Mesendoderm (in vitro differentiated cells): Measurements from ENCODE around the gene RBM19.

Experiments
- DNase-seq: peaks from one replicate; pipeline ENCODE4 v3.0.0; 2013
- H2AK5ac ChIP-seq: 2 replicates; pipeline ENCODE4 v1.6.1; 2013; ENCODE audit warnings: low read length, inconsistent platforms
- H2BK120ac ChIP-seq: 2 replicates; pipeline ENCODE4 v1.6.1; 2013; ENCODE audit warnings: low read depth, mild to moderate bottlenecking, low read length, moderate library complexity, mixed read lengths
- H2BK15ac ChIP-seq: replicated peaks from 2 replicates; pipeline ENCODE4 v1.6.1; 2013; ENCODE audit warnings: low read depth, mild to moderate bottlenecking, moderate library complexity
- H2BK5ac ChIP-seq: 2 replicates; pipeline ENCODE4 v1.6.1; 2013; ENCODE audit warnings: low read length, inconsistent platforms
- H3K18ac ChIP-seq: 2 replicates; pipeline ENCODE4 v1.6.1; 2013; ENCODE audit warnings: mild to moderate bottlenecking, low read length, mixed read lengths
- H3K23ac ChIP-seq: one replicate; pipeline ENCODE4 v1.6.1; 2013; ENCODE audit warnings: low read length
- H3K27ac ChIP-seq: 2 replicates; pipeline ENCODE4 v1.5.1; 2013; ENCODE audit warnings: low read depth, mild to moderate bottlenecking, inconsistent platforms, low read length, moderate library complexity
- H3K27me3 ChIP-seq: 2 replicates; pipeline ENCODE4 v1.6.1; 2013; ENCODE audit warnings: low read length, control low read depth, mild to moderate bottlenecking, inconsistent platforms; ENCODE audit not compliant: insufficient read depth, poor library complexity
- H3K36me3 ChIP-seq: 2 replicates; pipeline ENCODE4 v1.6.1; 2013; ENCODE audit warnings: low read length, inconsistent platforms; ENCODE audit not compliant: control insufficient read depth, insufficient read depth
- H3K4ac ChIP-seq: one replicate; pipeline ENCODE4 v1.6.1; 2013; ENCODE audit warnings: low read depth, mild to moderate bottlenecking, low read length, moderate library complexity
- H3K4me1 ChIP-seq: 2 replicates; pipeline ENCODE4 v1.6.1; 2013; ENCODE audit warnings: low read depth, low read length, inconsistent platforms; ENCODE audit not compliant: control insufficient read depth
- H3K4me2 ChIP-seq: 2 replicates; pipeline ENCODE4 v1.6.1; 2013; ENCODE audit warnings: low read length
- H3K4me3 ChIP-seq: 2 replicates; pipeline ENCODE4 v1.5.1; 2013; ENCODE audit warnings: mild to moderate bottlenecking, low read length
- H3K56ac ChIP-seq: one replicate; pipeline ENCODE4 v1.6.1; 2013; ENCODE audit warnings: low read length
- H3K79me1 ChIP-seq: 2 replicates; pipeline ENCODE4 v1.6.1; 2013; ENCODE audit warnings: low read length, inconsistent platforms
- H3K79me2 ChIP-seq: 2 replicates; pipeline ENCODE4 v1.6.1; 2013; ENCODE audit warnings: mild to moderate bottlenecking, low read length; ENCODE audit not compliant: control insufficient read depth, insufficient read depth
- H3K9ac ChIP-seq: 2 replicates; pipeline ENCODE4 v1.6.1; 2013; ENCODE audit warnings: low read length, inconsistent platforms
- H4K5ac ChIP-seq: one replicate; pipeline ENCODE4 v1.6.1; 2013; ENCODE audit warnings: low read length
- H4K8ac ChIP-seq: one replicate; pipeline ENCODE4 v1.6.1; 2013; ENCODE audit warnings: low read depth, mild to moderate bottlenecking, control low read depth, low read length, moderate library complexity
- WGBS: extraction: QIAGEN DNeasy Blood & Tissue Kit; methylation state at CpG from one replicate; pipeline ENCODE4 v1.1.7; 2013; ENCODE audit warnings: low lambda C conversion rate, missing lambda C conversion rate; ENCODE audit not compliant: insufficient coverage; ENCODE audit errors: extremely low coverage; 5-methylcytosine and 5-hydroxymethylcytosine counted together

The RBM19 gene

GRCh38 chr12:113962733-113963132, 3.4 kb downstream of the RBM19 start:
- no peak overlapping the region for H3K23ac ChIP-seq
- no peak overlapping the region for H2AK5ac ChIP-seq
- H3K27ac ChIP-seq: no peak overlapping the region
- no peak overlapping the region for H3K56ac ChIP-seq
- peaks cover 10% of the 10 kb centered on the region for H3K79me1 ChIP-seq
- H3K36me3 ChIP-seq: peaks cover 8% of the 10 kb centered on the region
- no peak overlapping the region for H4K8ac ChIP-seq
- H3K9ac ChIP-seq: no peak overlapping the region
- no peak for DNase-seq
- no peak overlapping the region for H2BK15ac ChIP-seq
- H4K5ac ChIP-seq: no peak overlapping the region
- WGBS: no CpG with 5 or more reads among the region's 1 CpG
- H3K4me1 ChIP-seq: no peaks in the 10 kb centered on the region
- H2BK5ac ChIP-seq: no peak overlapping the region
- no peak overlapping the region for H3K4ac ChIP-seq
- no peak overlapping the region for H3K4me2 ChIP-seq
- no peak overlapping the region for H2BK120ac ChIP-seq
- H3K4me3 ChIP-seq: no peak overlapping the region
- no peak overlapping the region for H3K18ac ChIP-seq
- no peaks in the 10 kb centered on the region for H3K27me3 ChIP-seq
- H3K79me2 ChIP-seq: peaks cover 23% of the 10 kb centered on the region

DNA sequence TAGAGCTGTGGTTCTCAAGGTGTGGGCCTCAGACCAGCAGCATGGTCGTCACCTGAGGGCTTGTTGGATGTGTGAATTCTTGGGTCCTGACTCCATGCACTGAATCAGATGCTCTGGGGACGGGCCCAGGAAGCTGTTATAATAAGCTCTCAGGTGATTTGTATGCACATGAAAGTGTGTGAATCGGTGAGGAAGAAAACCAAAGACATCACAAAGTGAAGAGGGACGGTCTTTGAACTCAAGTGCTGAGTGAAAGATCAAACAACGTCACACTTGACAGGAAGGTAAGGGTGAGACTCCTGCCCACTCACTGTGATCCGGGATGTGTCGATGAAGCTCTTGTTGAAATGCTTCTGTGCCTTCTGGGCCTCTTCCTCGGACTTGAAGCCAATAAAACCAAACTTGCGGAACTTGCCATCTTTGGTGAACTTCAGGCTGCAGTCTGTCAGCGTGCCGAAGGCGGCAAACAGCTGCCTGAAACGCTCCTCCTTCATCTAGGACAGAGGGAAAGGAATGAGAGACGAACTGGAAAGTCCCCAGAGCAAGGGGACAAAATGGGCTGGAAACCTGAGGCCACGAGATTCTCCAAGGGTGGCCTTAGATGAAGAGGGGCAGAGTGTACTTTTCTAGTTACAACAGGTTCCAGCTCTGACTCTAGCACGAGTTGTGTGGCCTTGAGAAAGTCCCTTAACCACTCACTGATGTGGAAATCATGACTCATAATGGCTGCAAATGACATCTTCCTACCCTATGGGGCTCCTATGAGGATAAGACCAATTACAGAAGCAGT, 4.0 kb downstream of the RBM19 start:
- Histone ChIP-seq H3K23ac (no peak overlapping the region), H2AK5ac (no peak overlapping the region), H3K4ac (no peak overlapping the region), H2BK15ac (no peak overlapping the region), H3K4me2 (no peak overlapping the region), H2BK5ac (no peak overlapping the region), H3K27me3 (no peaks in the 10 kb centered on the region), H3K27ac (no peak overlapping the region), H3K9ac (no peak overlapping the region), H3K4me3 (no peak overlapping the region), H4K8ac (no peak overlapping the region), H3K56ac (no peak overlapping the region), H2BK120ac (no peak overlapping the region), H3K36me3 (peaks cover 8% of the 10 kb centered on the region), H3K79me2 (peaks cover 23% of the 10 kb centered on the region), H4K5ac (no peak overlapping the region), H3K18ac (no peak overlapping the region), H3K79me1 (peaks cover 10% of the 10 kb centered on the region), H3K4me1 (no peaks in the 10 kb centered on the region)
- no peak for DNase-seq
- WGBS: no CpG with 5 or more reads among the region's 16 CpGs

DNA sequence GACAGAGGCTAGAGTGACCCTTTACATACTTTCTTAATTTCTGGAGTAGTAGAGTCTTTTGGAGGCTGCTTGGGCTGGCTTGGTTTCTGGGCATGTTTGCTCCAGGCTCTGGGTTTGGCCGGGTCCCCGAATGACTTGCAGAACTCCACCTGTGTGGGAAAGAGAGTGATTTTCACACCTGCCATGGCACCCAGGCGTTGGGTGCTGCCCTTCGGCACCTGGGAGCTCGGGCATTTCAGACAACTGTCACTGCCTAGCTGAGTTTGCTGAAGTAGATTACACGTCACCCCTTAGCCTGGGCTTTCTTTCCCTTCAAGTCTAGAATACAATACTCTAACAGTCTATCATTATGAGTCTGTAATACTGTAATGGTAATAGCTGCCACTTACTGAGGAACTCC, 6.1 kb downstream of the RBM19 start:
- peaks cover 8% of the 10 kb centered on the region for H3K36me3 ChIP-seq
- H4K8ac ChIP-seq: no peak overlapping the region
- H3K4me3 ChIP-seq: no peak overlapping the region
- H3K4me1 ChIP-seq: no peaks in the 10 kb centered on the region
- no peak overlapping the region for H3K4ac ChIP-seq
- H2BK120ac ChIP-seq: no peak overlapping the region
- H2BK5ac ChIP-seq: no peak overlapping the region
- no peak overlapping the region for H3K56ac ChIP-seq
- WGBS: no CpG with 5 or more reads among the region's 6 CpGs
- no peak overlapping the region for H2BK15ac ChIP-seq
- no peak overlapping the region for H3K4me2 ChIP-seq
- no peak for DNase-seq
- H3K79me2 ChIP-seq: peaks cover 14% of the 10 kb centered on the region
- H3K18ac ChIP-seq: no peak overlapping the region
- no peak overlapping the region for H3K27ac ChIP-seq
- no peak overlapping the region for H4K5ac ChIP-seq
- no peak overlapping the region for H3K23ac ChIP-seq
- H3K9ac ChIP-seq: no peak overlapping the region
- no peak overlapping the region for H2AK5ac ChIP-seq
- no peaks in the 10 kb centered on the region for H3K27me3 ChIP-seq
- H3K79me1 ChIP-seq: peaks cover 7% of the 10 kb centered on the region

DNA sequence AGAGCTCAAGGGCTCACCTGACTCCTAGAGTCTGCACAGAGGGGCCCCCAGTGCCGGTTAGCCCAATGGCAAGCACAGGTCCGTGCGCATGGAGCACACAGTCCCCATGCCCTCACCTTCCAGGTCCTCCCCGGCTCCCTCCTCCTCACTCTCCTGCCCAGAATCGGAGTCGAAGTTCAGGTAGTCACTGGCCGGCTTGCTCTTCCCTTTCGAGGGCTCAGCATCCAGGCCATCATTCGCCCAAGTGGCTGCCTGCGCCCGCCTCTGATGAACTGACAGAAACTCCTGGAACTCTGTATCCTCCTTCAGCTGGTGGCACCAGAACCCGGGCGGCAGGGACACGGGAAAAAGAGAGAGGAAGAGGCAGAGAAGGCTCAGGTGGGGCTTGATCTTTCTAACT, 7.0 kb downstream of the RBM19 start:
- Histone ChIP-seq H3K9ac (no peak overlapping the region), H2BK120ac (no peak overlapping the region), H3K18ac (no peak overlapping the region), H3K79me2 (peaks cover 6% of the 10 kb centered on the region), H3K27ac (no peak overlapping the region), H2BK5ac (no peak overlapping the region), H3K56ac (no peak overlapping the region), H3K23ac (no peak overlapping the region), H3K4ac (no peak overlapping the region), H3K4me3 (no peak overlapping the region), H3K79me1 (peaks cover 4% of the 10 kb centered on the region), H3K27me3 (no peaks in the 10 kb centered on the region), H4K5ac (no peak overlapping the region), H4K8ac (no peak overlapping the region), H3K36me3 (peaks cover 8% of the 10 kb centered on the region), H2AK5ac (no peak overlapping the region), H3K4me2 (no peak overlapping the region), H2BK15ac (no peak overlapping the region), H3K4me1 (no peaks in the 10 kb centered on the region)
- no peak for DNase-seq
- no CpG with 5 or more reads among the region's 14 CpGs for WGBS

- H3K27me3 ChIP-seq: no peaks in the 10 kb centered on the region
- no peak overlapping the region for H4K8ac ChIP-seq
- no peak overlapping the region for H2BK120ac ChIP-seq
- no peak overlapping the region for H2AK5ac ChIP-seq
- no peak overlapping the region for H4K5ac ChIP-seq
- WGBS: no CpG with 5 or more reads among the region's 5 CpGs
- peaks cover 2% of the 10 kb centered on the region for H3K79me1 ChIP-seq
- H3K56ac ChIP-seq: no peak overlapping the region
- H3K79me2 ChIP-seq: no peaks in the 10 kb centered on the region
- no peak overlapping the region for H3K23ac ChIP-seq
- no peak overlapping the region for H2BK5ac ChIP-seq
- no peaks in the 10 kb centered on the region for H3K4me1 ChIP-seq
- no peak overlapping the region for H3K18ac ChIP-seq
- H3K4me2 ChIP-seq: no peak overlapping the region
- no peak overlapping the region for H3K9ac ChIP-seq
- no peak overlapping the region for H3K27ac ChIP-seq
- no peak overlapping the region for H3K4ac ChIP-seq
- peaks cover 8% of the 10 kb centered on the region for H3K36me3 ChIP-seq
- no peak for DNase-seq
- H2BK15ac ChIP-seq: no peak overlapping the region
- H3K4me3 ChIP-seq: no peak overlapping the region
Measured at GRCh38 chr12:113958108-113958507, 8.0 kb downstream of the RBM19 start.

DNA sequence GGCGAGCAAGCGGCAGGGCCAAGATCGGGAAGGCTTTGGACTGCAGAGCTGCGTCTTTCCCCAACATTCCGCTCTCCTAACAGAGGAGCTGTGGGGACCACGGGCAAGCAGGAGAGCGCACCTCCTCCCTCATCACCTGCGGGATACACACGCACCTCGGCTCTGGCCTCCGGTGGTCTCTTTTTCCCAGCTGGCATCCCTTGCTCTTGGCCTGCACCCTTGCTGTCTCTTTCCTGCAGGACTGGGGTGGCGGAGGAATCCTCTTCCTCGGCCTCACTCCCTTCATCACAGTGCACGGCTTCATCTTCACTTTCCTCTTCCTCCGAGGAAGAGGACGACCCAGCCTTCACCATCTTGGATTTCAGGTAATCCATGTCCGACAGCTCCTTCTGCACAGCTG, 8.5 kb downstream of the RBM19 start:
- Histone ChIP-seq H3K4me3 (no peak overlapping the region), H3K56ac (no peak overlapping the region), H3K79me1 (peaks cover 2% of the 10 kb centered on the region), H2BK5ac (no peak overlapping the region), H3K9ac (no peak overlapping the region), H3K23ac (no peak overlapping the region), H3K27ac (no peak overlapping the region), H3K4me1 (no peaks in the 10 kb centered on the region), H3K36me3 (peaks cover 8% of the 10 kb centered on the region), H2AK5ac (no peak overlapping the region), H2BK15ac (no peak overlapping the region), H3K27me3 (no peaks in the 10 kb centered on the region), H3K4ac (no peak overlapping the region), H3K79me2 (no peaks in the 10 kb centered on the region), H4K5ac (no peak overlapping the region), H2BK120ac (no peak overlapping the region), H3K4me2 (no peak overlapping the region), H4K8ac (no peak overlapping the region), H3K18ac (no peak overlapping the region)
- no peak for DNase-seq
- no CpG with 5 or more reads among the region's 17 CpGs for WGBS
